HG02678 (cell line): Measurements from ENCODE around the gene TTC32.

Source experiments
- ATAC-seq: cut with Tn5 transposase; IDR thresholded peaks from one replicate; pipeline ENCODE4 v1.9.1; 2021; ENCODE audit warnings: mild to moderate bottlenecking, moderate library complexity; ENCODE audit not compliant: unreplicated experiment

Gene TTC32

GRCh38 chr2:19878268-19879046 lies 23.3 kb downstream of the TTC32 start:
- ATAC-seq, result no peak

DNA sequence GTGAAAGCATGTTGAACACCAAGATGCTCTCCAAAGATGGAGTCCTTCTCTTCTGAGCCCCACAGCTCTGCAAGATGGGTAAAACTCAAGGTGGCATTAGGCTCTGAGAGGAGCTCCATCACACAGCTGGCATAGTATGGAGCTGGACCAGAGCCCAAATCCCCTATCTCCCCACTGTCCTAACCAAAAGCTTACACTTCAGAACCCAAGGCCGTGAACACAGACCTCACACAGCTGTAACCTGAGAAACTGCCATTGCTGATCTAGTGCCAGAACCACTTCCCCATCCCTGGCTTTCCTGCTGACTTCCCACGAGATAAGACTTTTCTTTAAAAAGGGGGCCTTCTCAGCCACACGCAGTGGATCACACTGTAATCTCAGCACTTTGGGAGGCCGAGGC lies 25.0 kb downstream of the TTC32 start:
- no peak for ATAC-seq

GRCh38 chr2:19875280-19875679 lies 26.5 kb downstream of the TTC32 start:
- no peak for ATAC-seq

GRCh38 chr2:19874726-19875125 lies 27.1 kb downstream of the TTC32 start:
- no peak for ATAC-seq

DNA sequence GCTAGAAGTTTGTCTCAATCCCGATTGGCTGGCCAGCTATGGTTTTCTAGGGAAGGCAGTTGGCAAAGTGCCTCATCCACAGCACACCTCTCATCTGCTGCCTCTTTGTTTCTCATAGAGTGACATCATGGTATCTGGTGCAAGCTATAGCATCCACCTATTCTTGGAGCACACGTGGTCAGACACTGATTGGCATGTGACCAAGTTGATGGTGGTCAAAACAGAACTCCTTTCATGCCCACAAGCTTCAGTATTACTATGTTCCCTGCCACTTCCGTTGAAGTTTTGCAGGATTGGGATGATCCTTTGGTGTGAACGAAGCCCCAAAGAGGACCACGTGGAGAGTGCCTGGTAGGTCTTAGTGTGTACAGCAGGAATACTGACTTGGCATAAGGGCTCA lies 28.8 kb downstream of the TTC32 start:
- ATAC-seq, result no peak

GRCh38 chr2:19872302-19872701 lies 29.5 kb downstream of the TTC32 start:
- ATAC-seq, result no peak

- ATAC-seq, result no peak
These were observed 29.9 kb downstream of the TTC32 start for GRCh38 chr2:19871836-19872235.

DNA sequence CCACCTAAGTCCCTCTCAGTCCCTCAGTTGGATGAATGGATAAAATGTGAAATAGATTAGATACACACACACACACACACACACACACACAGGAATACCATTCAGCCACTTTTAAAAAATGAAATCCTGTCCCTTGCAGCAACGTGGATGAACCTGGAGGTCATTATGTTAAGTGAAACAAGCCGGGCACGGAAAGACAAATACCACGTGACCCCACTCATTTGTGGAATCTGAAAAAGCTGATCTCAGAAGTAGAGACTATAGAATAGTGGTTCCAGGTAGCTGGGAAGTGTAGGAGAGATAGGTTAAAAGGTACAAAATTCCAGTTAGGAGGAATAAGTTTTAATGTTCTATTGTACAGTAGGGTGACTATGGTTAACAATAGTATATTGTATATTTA lies 31.0 kb downstream of the TTC32 start:
- ATAC-seq, result no peak

DNA sequence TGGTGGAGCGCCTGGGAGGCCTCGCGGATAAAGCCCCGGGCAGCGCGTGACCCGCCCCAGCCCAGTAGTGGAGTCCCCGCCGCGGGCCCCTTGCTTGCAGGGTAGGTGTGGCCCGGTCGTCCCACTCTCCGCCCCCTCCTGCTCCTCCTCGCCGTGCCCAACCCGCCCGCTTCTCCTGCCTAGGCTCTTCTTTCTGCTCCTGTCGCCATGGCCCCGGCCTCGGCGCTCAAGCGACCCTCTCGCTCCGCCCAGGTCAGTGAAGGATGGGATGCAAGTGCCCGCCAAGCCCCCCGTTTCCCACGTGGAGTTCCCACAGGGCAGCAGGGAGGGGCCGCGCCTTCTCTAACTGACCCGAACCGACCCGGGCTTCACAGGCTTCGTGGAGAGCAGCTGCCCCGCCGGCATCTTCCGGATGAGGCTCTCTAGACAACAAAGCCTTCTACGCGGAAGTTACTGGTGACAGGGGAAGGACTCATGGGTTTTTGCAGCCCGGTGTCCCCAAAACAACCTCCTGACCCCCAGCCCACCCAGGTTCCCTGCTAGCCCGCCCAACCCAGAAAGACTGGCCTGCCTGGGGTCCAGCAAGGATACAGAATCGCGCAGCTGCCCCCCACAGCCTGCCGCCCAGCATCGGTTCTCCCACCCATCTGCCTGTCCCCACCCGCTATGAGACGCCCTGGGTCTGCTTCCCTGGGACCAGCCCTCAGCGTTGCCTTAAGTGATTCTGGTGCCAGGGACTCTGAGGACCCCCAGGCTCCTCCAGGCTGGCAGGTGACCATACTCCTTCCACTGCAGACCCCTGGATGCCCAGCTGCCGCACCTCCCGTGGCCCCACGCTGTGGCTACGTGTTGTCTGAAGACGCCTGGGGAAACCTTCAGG lies 32.8 kb downstream of the TTC32 start:
- peak; percentile 70 for ATAC-seq

GRCh38 chr2:19868224-19868623 lies 33.6 kb downstream of the TTC32 start:
- ATAC-seq, result no peak

DNA sequence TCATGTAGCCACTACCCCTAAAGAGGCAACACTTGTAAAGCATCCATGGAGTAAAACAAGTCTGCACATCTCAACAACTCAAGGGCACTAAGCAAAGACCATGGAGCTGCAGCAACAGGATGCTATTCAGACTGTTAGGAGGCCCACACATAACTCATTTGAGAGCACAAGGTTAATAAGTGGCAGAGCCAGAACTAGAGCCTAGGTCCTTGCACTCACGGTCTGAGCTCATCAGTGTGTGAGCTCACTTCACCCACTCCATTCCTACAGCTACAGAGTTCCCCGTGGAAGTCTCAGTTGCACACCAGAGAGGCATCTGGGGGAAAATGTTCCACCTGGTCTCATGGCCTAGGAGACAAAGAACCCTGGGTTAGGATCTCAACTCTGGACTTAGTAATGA lies 35.0 kb downstream of the TTC32 start:
- ATAC-seq, result peak; percentile 50

GRCh38 chr2:19865151-19865550 lies 36.6 kb downstream of the TTC32 start:
- ATAC-seq, result peak; percentile 36

DNA sequence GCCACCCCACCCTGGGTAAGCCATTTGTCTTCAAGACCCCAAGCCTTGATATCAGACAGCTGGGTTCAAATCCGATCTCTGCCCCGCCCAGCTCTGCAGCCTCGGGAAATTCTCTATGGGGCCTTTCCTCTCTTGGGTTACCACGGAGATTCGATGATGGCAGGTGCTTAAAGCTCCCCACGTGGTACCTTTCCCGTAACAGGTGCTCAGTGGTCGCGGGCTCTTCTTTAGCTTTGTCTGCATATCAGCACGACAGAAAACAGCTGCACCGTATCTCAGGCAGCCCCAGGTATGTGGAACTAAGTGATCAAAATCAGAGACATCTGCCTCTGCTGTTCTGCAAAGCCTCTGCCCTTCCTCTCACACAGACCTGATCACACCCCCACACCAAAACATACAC lies 37.4 kb downstream of the TTC32 start:
- ATAC-seq, result no peak

GRCh38 chr2:19863303-19864041 lies 38.3 kb downstream of the TTC32 start:
- ATAC-seq, result peak; percentile 54

DNA sequence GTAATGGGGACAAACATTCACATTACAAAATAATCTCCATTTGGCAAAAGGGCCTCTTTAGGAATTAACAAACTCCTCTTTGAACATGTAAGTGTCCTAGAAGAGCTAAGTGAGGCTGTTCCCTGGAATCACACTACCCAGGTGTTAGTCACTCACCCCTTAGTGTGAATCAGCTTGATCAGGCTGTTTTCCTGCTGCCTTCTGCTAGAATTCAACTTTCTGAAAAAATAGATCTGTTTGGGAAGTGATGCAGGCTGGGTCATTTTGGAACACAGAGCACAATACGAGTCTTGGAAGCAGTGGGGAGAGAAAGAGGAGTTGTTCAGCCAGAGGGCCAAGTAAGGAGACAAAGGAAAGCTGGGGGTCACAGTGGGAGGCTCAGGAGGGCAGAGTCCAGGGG lies 40.0 kb downstream of the TTC32 start:
- no peak for ATAC-seq

DNA sequence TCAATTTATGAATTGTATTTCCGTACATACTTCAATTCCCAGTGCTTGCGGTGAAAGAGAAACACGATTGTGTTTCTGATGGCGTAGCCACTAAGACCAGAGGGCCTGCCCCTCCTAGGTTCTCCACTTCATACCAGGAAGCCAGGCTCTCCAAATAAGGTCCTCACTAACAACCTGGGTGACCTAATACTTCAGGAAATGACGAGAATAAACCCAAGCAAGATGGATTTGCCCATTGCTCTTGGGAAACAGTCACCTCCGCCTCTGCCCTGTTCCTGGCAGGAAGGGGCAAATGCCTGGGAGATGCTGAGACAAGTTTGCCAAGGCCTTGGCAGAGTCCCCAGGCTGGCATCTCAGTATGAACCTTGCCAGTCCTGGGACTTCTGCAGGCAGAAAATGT lies 41.8 kb downstream of the TTC32 start:
- ATAC-seq, result no peak

DNA sequence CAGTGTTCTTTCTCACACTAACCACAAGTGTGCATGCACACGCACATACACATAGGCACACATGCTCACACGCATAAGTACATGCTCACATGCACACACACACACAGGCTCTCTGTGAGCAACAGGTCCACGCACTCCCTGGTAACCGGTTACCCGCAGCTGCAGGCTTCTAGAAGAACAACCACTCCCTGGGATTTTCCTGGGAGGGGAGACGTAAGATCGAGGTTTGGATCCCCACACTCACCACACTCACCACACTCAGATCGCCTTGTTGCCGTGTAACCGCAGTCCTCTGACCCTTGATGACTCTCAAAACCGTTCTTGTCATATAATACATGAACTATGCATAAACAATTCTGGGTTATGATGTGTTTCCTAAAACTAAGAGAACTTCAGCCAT lies 42.2 kb downstream of the TTC32 start:
- ATAC-seq, result no peak

DNA sequence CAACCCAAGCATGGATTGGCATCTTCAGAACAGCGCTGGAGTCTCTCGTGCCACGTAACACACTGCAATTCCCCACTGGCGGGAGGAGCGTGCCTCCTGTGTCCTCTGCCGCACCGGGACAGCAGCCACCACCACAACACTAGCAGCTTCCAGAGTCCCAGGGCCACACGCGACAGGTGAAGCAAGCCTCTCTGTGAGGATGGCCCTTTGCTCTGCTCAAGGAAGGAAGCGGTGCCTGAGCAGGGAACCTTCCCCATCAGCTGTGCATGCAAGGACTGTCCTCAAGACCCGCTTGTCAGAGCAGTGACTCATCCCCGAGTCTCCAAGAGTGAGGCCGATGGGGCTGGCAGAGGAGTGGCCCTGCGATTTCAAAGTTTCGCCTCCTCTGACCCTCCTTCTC lies 44.0 kb downstream of the TTC32 start:
- ATAC-seq, result no peak

DNA sequence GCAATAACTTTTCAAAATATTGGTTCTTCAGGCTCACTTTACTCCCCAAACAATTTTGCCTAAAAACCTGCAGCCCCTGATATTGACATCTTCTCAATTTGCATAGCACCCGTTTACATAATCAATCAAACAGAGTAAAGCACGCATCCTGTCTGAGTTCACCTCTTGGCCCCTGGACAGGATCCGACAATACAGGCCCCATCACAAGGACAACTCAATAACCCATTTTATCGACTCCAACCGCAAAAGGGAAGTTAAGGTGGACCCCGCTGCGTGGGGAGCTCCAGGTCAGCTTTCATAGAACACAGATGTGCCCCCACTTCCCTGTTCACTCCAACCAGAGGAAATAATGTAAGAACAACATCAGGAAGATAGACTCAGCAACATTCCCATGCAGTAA lies 44.7 kb downstream of the TTC32 start:
- no peak for ATAC-seq

DNA sequence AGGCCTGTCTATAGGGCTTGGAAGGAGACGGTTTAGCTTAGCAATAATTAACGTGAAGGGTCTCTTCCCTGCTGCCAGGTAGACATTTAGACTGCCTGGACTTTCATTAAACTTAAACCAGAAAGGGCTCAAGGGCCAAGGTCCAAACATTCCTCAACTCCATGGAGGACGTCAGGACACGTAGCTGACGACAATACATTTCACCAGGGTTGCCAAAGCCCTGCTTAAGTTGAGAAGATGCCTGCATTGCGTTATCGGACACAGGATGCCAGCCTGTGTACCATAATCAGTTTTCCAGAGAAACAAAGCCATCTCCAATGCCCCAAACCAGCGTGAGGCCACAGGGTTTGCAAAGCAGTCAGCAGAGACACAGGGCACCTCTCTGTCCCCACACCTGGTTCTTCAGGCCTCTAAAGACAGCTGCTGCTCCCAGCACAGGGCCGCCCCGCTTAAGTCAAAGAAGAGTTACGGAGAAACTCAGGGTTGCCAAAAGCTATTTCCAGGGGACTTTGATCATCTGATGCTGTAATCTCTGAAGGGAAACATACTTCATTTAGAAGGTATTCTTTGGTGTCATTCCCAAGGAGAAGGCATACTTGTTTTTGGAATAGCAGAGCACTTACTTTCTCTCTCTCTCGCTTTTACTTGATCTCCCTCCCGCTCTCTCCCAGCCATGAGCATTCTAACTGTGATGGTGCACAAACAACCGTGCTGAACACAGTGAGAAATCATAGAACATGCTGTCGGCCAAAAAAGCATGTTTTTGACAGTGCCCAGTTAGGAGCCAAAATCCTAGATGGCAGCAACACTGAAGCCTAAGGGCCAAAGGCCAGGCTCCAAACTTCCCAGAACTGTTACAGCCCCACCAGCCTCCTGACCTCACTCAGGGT lies 46.0 kb downstream of the TTC32 start:
- no peak for ATAC-seq
